Measurements from ENCODE around the gene TBL1XR1.

The TBL1XR1 gene

GRCh38 chr3:176995946-176996345 lies 201.3 kb downstream of the TBL1XR1 start:
- DNase-seq, result no peak

DNA sequence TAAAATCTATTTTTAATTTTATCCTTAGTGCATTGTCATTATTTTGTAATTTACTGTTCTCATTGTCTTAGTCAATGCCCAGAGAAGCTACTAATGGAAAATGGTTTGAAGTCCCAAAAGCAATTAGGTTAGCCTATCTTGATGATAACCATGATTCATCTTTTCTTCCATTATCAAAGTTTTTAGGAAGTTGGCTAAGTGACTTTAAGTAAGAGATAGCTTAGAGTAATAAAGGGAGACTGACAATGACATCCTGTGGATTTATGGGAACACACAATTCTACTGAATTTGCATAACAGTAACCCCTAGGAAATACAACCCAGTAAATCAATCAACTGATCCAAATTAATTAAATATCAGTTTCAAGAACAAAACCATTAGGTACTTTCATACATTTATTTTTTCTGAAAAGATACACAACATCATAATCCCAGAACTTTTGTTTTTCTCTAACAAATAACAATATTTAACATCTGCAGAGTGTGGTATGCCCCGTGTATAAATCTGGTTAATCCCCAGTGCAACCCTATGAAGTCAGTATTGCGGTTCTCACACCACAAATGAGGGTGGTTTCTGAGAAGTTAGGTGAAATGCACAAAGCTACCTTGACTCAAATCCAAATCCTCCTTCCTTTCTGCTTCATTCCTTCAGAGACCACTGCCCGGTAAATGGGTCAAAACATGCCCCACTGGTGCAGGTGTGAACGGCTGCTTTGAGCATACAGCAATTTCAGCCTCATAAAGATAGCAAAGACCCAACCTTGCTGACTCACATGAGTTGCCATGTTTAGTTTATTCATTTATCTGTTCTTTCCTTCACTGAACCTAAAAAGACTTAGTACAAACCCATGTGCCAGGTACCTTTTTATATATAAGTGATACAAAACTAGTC lies 202.1 kb downstream of the TBL1XR1 start:
- DNase-seq, result no peak

DNA sequence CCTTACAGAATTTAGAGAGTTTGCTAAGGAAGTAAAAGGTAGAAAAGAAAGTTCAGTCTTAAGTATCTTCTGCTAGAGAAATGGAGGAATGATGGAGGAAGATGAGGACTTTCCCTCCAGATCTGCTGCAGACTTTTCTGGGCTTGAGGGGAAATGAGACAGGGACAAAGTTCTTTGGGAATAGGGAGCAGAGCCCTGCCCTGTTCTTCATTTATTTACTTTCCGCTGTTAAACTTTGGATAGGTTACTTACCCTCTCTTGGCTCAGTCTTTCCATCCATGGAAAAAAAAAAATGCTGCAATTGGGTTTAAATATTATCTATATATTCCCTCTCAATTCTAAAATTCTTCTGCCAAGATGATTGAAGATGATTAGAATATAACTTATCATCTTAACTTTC lies 202.9 kb downstream of the TBL1XR1 start:
- DNase-seq, result no peak

- no peak for DNase-seq
Measured at GRCh38 chr3:176992978-176993377, 204.3 kb downstream of the TBL1XR1 start.

GRCh38 chr3:176992565-176992964 lies 204.7 kb downstream of the TBL1XR1 start:
- no peak for DNase-seq

DNA sequence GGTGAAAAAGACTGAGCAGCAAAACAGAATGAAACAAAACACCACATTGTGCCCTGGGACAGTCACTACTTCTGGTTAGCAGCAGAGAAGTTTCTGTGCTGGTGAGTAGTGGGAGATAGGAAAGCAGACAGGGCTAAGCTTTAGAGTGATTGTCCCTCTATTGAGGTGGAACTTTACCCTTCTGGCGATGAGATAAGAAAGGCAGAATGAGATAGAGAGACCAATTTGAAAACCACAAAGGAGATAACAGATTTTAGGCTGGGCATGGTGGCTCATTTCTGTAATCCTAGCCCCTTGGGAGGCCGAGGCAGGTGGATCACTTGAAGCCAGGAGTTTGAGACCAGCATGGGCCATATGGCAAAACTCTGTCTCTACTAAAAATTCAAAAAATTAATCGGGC lies 208.5 kb downstream of the TBL1XR1 start:
- no peak for DNase-seq

- no peak for DNase-seq
Measured at GRCh38 chr3:176987901-176988650, 209.2 kb downstream of the TBL1XR1 start.

DNA sequence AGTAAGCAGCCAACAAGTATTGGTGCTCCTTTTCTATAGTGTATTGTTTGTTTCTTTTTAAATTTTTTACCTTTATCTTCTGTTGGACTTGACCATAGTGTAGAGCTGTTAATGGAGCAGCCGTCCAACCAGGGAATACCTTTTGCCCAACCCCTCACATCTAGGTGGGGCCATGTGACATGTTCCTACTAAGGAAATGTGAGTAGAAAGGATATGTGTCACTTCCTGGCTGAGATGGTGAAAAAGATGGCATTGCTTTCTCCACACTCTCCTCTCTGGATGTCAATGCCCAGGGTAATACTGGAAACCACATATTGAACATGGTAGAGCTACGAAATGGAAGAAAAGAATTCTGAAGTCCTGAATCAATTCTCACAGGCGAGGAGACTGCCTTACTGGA lies 218.8 kb downstream of the TBL1XR1 start:
- DNase-seq, result no peak

DNA sequence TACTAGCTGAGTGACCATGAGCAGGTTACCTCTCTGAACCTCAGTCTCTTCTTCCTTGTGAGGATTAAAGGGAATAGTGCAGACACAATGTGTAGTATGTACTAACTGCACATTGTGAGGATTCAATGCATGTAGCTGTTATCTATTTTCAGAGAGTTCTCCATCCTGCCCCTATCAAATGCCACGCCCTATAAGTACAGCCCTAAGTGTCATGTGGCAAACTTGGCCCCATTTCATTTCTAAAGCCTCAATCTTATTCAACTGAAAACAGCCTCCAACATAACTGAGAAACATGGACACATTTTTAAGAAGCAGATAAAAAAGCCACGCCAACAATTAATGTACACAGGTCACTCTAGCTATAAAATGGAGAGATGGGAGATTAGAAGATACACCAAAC lies 220.0 kb downstream of the TBL1XR1 start:
- DNase-seq, result no peak

GRCh38 chr3:176976586-176976985 lies 220.7 kb downstream of the TBL1XR1 start:
- no peak for DNase-seq

DNA sequence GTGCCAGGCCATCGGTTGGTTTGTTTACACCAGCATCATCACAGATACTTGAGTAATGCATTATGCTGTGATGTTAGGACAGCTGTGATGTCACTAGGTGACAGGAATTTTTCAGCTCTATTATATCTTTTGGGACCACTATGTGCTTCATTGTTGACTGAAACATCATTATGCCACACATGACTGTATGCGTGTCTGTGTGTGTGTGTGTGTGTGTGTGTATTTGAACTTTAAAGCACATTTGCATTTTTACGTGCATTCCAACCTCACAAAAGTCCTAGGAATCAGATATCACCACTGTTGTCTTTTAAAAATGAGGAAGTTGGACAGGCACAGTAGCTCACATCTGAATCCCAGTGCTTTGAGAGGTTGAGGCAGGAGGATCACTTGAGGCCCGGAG lies 223.0 kb downstream of the TBL1XR1 start:
- no peak for DNase-seq

DNA sequence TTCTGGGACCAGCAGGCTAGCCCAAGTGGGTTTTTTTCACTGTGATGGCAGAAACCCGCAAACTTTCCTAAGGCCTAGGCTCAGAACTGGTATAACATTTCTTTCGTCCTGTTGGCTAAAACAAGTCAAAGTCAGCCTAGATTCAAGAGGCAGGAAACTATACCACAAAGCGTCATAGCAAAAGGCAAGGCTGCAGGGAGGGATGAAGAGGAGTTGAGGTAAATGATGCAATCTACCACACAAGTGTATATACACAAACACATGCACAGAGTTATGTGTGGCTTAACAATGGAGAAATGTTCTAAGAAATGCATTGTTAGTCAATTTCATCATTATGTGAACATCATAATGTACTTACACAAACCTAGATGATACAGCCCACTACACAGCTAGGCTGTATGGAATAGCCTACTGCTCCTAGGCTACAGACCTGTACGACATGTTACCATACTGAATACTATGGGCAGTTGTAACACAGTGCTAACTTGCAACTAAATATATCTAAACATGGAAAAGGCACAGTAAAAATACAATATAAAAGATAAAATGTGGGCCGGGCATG lies 225.6 kb downstream of the TBL1XR1 start:
- no peak for DNase-seq

DNA sequence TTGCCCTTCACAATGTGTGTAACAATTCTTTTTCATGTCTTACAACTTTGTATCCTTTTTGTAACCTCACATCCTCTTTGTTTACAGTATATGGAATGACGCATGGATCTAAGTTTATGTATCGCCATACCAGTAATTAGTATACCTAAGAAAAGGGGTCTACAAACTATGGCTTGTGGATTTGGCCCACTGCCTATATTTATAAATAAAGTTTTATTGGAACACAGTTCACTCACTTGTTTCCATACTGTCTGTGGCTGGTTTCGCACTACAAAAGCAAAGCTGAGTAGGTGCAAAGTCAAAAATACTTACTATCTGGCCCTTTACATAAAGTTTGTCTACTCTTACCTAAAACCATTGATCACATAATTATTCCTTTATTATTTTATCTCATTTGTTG lies 226.5 kb downstream of the TBL1XR1 start:
- no peak for DNase-seq

DNA sequence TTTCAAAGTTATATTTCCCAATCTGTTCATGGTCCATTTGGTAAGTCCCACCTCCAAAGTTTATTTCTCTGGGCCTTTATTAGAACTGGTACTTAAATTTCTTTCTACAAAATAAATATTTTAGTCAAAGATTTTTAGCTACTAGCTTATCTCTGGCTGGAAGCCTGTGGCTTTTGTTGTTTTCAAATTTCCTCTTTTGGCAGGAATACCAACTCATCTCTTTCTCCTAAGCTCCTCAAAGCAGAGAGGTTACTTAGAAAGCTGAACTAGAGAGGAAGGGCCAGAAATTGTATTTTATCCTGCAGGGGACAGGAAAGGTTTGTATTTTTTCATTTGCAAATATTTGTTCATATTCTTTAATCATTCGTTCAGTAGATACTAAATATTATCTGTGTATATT lies 227.8 kb downstream of the TBL1XR1 start:
- DNase-seq, result no peak
